ENCODE measurements around the gene TNK2. TPM values are rescaled to one million over a fixed set of nuclear protein-coding genes. Genes with fewer than 3 reads are reported as not detected.

The TNK2 gene
- total and polyA plus RNA-seq, 2 of the 13 experiments (the other 11 are each of a cell fraction or from before 2014, with no cell fraction given), result 4.6 to 5.8 TPM

DNA sequence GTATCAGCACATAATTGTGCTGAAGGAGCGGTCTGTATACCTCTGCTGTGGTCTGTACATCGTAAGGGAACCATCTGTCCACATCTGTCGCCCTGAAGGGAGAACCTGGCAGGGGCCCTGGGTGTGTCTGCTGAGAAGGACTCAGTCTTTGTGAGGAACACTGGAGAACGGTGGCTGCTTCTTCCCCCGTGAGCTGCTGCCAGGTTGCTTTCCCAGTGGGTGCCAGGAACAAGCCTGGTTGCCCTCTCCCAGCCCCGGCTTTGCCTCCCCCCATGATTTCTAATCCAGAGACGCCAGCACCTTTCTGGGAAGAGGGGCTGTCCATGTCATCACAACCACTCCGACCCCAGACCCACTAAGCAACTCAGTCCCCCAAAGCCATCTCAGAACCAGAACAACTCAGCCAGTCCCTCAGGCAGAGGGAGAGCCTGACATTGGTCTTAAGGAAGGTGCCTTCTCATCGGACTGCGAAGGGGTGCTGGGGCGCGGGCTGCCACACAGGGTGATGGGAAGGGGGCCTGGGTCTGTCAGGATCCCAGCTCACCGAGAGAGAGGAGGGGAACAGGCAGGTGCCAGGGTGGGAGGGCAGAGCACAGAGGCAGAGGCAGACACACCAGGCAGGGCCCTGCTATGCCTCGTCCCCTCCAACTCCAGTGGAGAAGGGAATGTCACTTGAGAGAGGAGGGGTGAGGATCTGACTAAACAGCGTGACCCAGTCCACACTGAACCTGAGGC is 8.5 kb downstream of the TNK2 start:
- no peaks in the 10 kb centered on the region for H3K27me3 ChIP-seq (ENCODE audit: control insufficient read depth in 1 of 2, insufficient read depth in 2 of 2, low read length in 2 of 2)
- no peak for ATAC-seq
- intact Hi-C loops (cut with micrococcal nuclease; ENCODE audit: unreplicated experiment) (no loop called here), in situ Hi-C loops (cut with HindIII; ENCODE audit: extremely low pct_ligation_motif_present, low pct_unique_long_range_greater_than_20kb) (no loop called here)
- no TSS peak for BruUV-seq (replicated peaks)
- peaks cover 58% of the 10 kb centered on the region for H3K4me1 ChIP-seq (ENCODE audit: insufficient read depth, low read length)
- H4K20me1 ChIP-seq (ENCODE audit: insufficient read depth, low read length), result peaks cover 4% of the 10 kb centered on the region
- CTCF ChIA-PET (ENCODE audit: low intra/inter-chr PET ratio, low total read pairs), result no interaction called here
- POLR2A ChIA-PET, result interaction anchor here (1.1 to 1.4 kb wide), 2 partner anchors 9 to 12 kb away, joined by 3 to 7 read pairs; no protein-coding TSS in a partner anchor
- 93% methylated on average over 10 of the region's 15 CpGs for WGBS (ENCODE audit: low lambda C conversion rate)
- H3K36me3 ChIP-seq (replicated peaks in 1 of 2; ENCODE audit: control insufficient read depth in 1 of 2, insufficient read depth in 2 of 2, low read length in 2 of 2), result no peaks in the 10 kb centered on the region
- TF ChIP-seq ZNF713 (CRISPR knock-in tag; IDR thresholded peaks at IDR 0.05), result no peak
- TF ChIP-seq NPAS2 (CRISPR knock-in tag; IDR thresholded peaks at IDR 0.05; ENCODE audit: borderline replicate concordance), result no peak
- TF ChIP-seq, protein P1, sequence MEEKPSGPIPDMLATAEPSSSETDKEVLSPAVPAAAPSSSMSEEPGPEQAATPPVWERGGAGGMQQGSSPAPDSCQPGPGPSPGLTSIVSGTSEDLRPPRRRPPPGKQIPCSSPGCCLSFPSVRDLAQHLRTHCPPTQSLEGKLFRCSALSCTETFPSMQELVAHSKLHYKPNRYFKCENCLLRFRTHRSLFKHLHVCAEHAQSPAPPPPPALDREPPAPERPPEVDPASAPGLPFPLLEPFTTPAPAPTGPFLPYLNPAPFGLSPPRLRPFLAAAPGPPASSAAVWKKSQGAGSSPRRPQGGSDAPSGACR (CRISPR knock-in tag; IDR thresholded peaks at IDR 0.05), result no peak
- TF ChIP-seq EEA1 (CRISPR knock-in tag; IDR thresholded peaks at IDR 0.05; ENCODE audit: borderline replicate concordance), result no peak
- no peak for TF ChIP-seq HHEX (CRISPR knock-in tag; IDR thresholded peaks at IDR 0.05)
- no peak overlapping the region for H3K9ac ChIP-seq (ENCODE audit: insufficient read depth, low read depth, low read length)
- no peaks in the 10 kb centered on the region for H3K79me2 ChIP-seq (ENCODE audit: insufficient read depth, low read length)
- no peak overlapping the region for H3K27ac ChIP-seq (ENCODE audit: extremely low read length, insufficient read depth, low read length)
- no peak for FAIRE-seq
- no peak overlapping the region for H3K4me3 ChIP-seq (replicated peaks in 1 of 3; ENCODE audit: insufficient read depth in 1 of 3, low read depth in 2 of 3, low read length in 3 of 3)
- no peak overlapping the region for H3K4me2 ChIP-seq (ENCODE audit: low read depth, low read length)
- H3K9me3 ChIP-seq (ENCODE audit: low read length), result no peaks in the 10 kb centered on the region
- no peak overlapping the region for H2AFZ ChIP-seq (ENCODE audit: low read length)
- no peak for DNase-seq (ENCODE audit: low spot score)

DNA sequence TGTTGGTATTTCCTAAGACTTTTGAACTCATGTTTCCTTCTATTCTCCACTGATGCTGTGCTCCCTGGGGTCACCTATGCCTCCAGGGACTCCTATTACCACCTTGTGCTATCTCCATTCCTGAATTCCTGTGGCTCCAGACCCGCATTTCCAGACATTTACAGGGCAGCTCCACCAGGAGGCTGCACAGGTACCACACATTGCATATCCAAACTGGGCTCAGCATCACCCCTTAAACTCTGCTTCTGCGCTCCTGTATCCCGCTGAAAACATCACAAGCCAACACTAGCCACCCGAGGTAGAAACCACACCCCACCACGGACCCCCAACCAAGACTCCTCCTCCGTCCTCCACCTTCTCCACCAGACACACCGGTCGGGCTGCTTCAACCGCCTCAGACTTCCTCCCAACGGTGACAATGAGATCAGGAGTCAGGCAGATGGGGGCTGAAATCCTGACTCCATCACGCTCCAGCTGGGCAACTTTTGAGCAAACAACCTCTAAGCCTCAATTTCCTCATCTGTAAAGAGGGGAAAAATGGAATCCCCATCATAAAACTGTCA is 10.4 kb downstream of the TNK2 start:
- 66% methylated on average over 11 of the region's 11 CpGs for WGBS (ENCODE audit: low lambda C conversion rate)
- DNase-seq (ENCODE audit: low spot score), result no peak
- in situ Hi-C loops (cut with HindIII; ENCODE audit: extremely low pct_ligation_motif_present, low pct_unique_long_range_greater_than_20kb) (no loop called here), intact Hi-C loops (cut with micrococcal nuclease; ENCODE audit: unreplicated experiment) (no loop called here)
- BruUV-seq (replicated peaks), result no TSS peak
- no peak overlapping the region for H3K9ac ChIP-seq (ENCODE audit: insufficient read depth, low read depth, low read length)
- H4K20me1 ChIP-seq (ENCODE audit: insufficient read depth, low read length), result peaks cover 8% of the 10 kb centered on the region
- no peak overlapping the region for H3K27ac ChIP-seq (ENCODE audit: extremely low read length, insufficient read depth, low read length)
- no peak for FAIRE-seq
- H3K4me3 ChIP-seq (replicated peaks in 1 of 3; ENCODE audit: insufficient read depth in 1 of 3, low read depth in 2 of 3, low read length in 3 of 3), result no peak overlapping the region
- 0 out of 5 replicates have a peak, but pooled peaks cover 0 to 8% of the 10 kb centered on the region in 2 experiments for H3K27me3 ChIP-seq (ENCODE audit: control insufficient read depth in 1 of 2, insufficient read depth in 2 of 2, low read length in 2 of 2)
- H3K79me2 ChIP-seq (ENCODE audit: insufficient read depth, low read length), result no peaks in the 10 kb centered on the region
- ChIA-PET POLR2A (interaction anchor here (1.1 kb wide), 1 partner anchor 11 kb away, joined by 3 read pairs; no protein-coding TSS in a partner anchor), CTCF (ENCODE audit: low intra/inter-chr PET ratio, low total read pairs) (interaction anchor here (6.1 kb wide), 1 partner anchor 37 kb away, joined by 81 read pairs; no protein-coding TSS in a partner anchor)
- H3K4me2 ChIP-seq (ENCODE audit: low read depth, low read length), result 0 out of 2 replicates have a peak overlapping the region, but pooled peaks have one; percentile 1
- no peaks in the 10 kb centered on the region for H3K36me3 ChIP-seq (replicated peaks in 1 of 2; ENCODE audit: control insufficient read depth in 1 of 2, insufficient read depth in 2 of 2, low read length in 2 of 2)
- no peaks in the 10 kb centered on the region for H3K9me3 ChIP-seq (ENCODE audit: low read length)
- H2AFZ ChIP-seq (ENCODE audit: low read length), result no peak overlapping the region
- peaks cover 61% of the 10 kb centered on the region for H3K4me1 ChIP-seq (ENCODE audit: insufficient read depth, low read length)
- no peak for ATAC-seq
- TF ChIP-seq ZNF570 (CRISPR knock-in tag; IDR thresholded peaks at IDR 0.05; ENCODE audit: borderline replicate concordance) (no peak), SALL2 (CRISPR knock-in tag; IDR thresholded peaks at IDR 0.05) (no peak), ZNF569 (CRISPR knock-in tag; IDR thresholded peaks at IDR 0.05; ENCODE audit: borderline replicate concordance) (no peak), ZNF329 (CRISPR knock-in tag; IDR thresholded peaks at IDR 0.05; ENCODE audit: low read depth) (no peak)
- TF ChIP-seq, protein P2, sequence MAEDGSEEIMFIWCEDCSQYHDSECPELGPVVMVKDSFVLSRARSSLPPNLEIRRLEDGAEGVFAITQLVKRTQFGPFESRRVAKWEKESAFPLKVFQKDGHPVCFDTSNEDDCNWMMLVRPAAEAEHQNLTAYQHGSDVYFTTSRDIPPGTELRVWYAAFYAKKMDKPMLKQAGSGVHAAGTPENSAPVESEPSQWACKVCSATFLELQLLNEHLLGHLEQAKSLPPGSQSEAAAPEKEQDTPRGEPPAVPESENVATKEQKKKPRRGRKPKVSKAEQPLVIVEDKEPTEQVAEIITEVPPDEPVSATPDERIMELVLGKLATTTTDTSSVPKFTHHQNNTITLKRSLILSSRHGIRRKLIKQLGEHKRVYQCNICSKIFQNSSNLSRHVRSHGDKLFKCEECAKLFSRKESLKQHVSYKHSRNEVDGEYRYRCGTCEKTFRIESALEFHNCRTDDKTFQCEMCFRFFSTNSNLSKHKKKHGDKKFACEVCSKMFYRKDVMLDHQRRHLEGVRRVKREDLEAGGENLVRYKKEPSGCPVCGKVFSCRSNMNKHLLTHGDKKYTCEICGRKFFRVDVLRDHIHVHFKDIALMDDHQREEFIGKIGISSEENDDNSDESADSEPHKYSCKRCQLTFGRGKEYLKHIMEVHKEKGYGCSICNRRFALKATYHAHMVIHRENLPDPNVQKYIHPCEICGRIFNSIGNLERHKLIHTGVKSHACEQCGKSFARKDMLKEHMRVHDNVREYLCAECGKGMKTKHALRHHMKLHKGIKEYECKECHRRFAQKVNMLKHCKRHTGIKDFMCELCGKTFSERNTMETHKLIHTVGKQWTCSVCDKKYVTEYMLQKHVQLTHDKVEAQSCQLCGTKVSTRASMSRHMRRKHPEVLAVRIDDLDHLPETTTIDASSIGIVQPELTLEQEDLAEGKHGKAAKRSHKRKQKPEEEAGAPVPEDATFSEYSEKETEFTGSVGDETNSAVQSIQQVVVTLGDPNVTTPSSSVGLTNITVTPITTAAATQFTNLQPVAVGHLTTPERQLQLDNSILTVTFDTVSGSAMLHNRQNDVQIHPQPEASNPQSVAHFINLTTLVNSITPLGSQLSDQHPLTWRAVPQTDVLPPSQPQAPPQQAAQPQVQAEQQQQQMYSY (CRISPR knock-in tag; IDR thresholded peaks at IDR 0.05), result 0 out of 2 replicates have a peak, but pooled peaks have one; percentile 35
